ENCODE measurements around the gene NMRK2. TPM values are rescaled to one million over a fixed set of nuclear protein-coding genes. Genes with fewer than 3 reads are reported as not detected.
"Not testable (repeated sequence)": the region's sequence is repeated elsewhere in the genome, so short reads cannot be mapped to it uniquely, and the experiment has no call there.

Gene NMRK2
- not detected for total RNA-seq

- DNase-seq (ENCODE audit: low spot score in 2 of 2) (peak in 1 of 2 donors; percentile 60), FAIRE-seq (no peak)
Observed at GRCh38 chr19:3932931-3933810, at the start of gene NMRK2. TSS of gene NMRK2 (plus strand) at chr19:3933069. CDS start at chr19:3933672, 603 bp downstream.

- FAIRE-seq (no peak), DNase-seq (ENCODE audit: low spot score in 2 of 2) (no peak)
Observed at GRCh38 chr19:3890591-3890990, 42.3 kb upstream of the NMRK2 start.

- FAIRE-seq: no peak
Observed at GRCh38 chr19:3893509-3894179, 39.2 kb upstream of the NMRK2 start.

GRCh38 chr19:3894959-3895358, 37.9 kb upstream of the NMRK2 start:
- FAIRE-seq: not testable (repeated sequence)

More at GRCh38 chr19:3893509-3894179, 39.2 kb upstream of the NMRK2 start:
- no peak for DNase-seq (ENCODE audit: low spot score in 2 of 2)

GRCh38 chr19:3895788-3896187, 37.1 kb upstream of the NMRK2 start:
- DNase-seq (ENCODE audit: low spot score in 2 of 2): no peak
- FAIRE-seq: no peak

More at GRCh38 chr19:3894959-3895358, 37.9 kb upstream of the NMRK2 start:
- DNase-seq (ENCODE audit: low spot score in 2 of 2): not testable (repeated sequence)

- no peak for DNase-seq (ENCODE audit: low spot score in 2 of 2)
- no peak for FAIRE-seq
Observed at GRCh38 chr19:3897936-3898335, 34.9 kb upstream of the NMRK2 start.

GRCh38 chr19:3898426-3898825, 34.4 kb upstream of the NMRK2 start:
- no peak for DNase-seq (ENCODE audit: low spot score in 2 of 2)
- no peak for FAIRE-seq

GRCh38 chr19:3899531-3900294, 33.2 kb upstream of the NMRK2 start:
- DNase-seq (ENCODE audit: low spot score in 2 of 2) (no peak), FAIRE-seq (no peak)

- FAIRE-seq (no peak), DNase-seq (ENCODE audit: low spot score in 2 of 2) (no peak)
Observed at GRCh38 chr19:3902317-3902973, 30.4 kb upstream of the NMRK2 start.

- DNase-seq (ENCODE audit: low spot score in 2 of 2) (no peak), FAIRE-seq (no peak)
Observed at GRCh38 chr19:3904233-3904632, 28.6 kb upstream of the NMRK2 start.

GRCh38 chr19:3907626-3908265, 25.1 kb upstream of the NMRK2 start:
- DNase-seq (ENCODE audit: low spot score in 2 of 2) (no peak), FAIRE-seq (no peak)

GRCh38 chr19:3908266-3909054, 24.4 kb upstream of the NMRK2 start:
- FAIRE-seq (no peak), DNase-seq (ENCODE audit: low spot score in 2 of 2) (no peak)

- DNase-seq (ENCODE audit: low spot score in 2 of 2) (no peak), FAIRE-seq (no peak)
Observed at GRCh38 chr19:3910105-3910504, 22.8 kb upstream of the NMRK2 start.

- FAIRE-seq: no peak
Observed at GRCh38 chr19:3914199-3914598, 18.7 kb upstream of the NMRK2 start.

GRCh38 chr19:3916033-3916432, 16.8 kb upstream of the NMRK2 start:
- DNase-seq (ENCODE audit: low spot score in 2 of 2): no peak
- FAIRE-seq: no peak

More at GRCh38 chr19:3914199-3914598, 18.7 kb upstream of the NMRK2 start:
- DNase-seq (ENCODE audit: low spot score in 2 of 2): no peak

GRCh38 chr19:3919793-3920192, 13.1 kb upstream of the NMRK2 start:
- FAIRE-seq: no peak
- no peak for DNase-seq (ENCODE audit: low spot score in 2 of 2)

GRCh38 chr19:3923096-3923758, 9.6 kb upstream of the NMRK2 start:
- FAIRE-seq: no peak
- DNase-seq (ENCODE audit: low spot score in 2 of 2): no peak

GRCh38 chr19:3923912-3924311, 9.0 kb upstream of the NMRK2 start:
- no peak for FAIRE-seq
- DNase-seq (ENCODE audit: low spot score in 2 of 2): no peak

Measured in frontal cortex (tissue), 4 donors.